Fibroblast of the conjunctiva (primary cell): ENCODE results near the gene NR1H4.
"Not testable (repeated sequence)": the region's sequence is repeated elsewhere in the genome, so short reads cannot be mapped to it uniquely, and the experiment has no call there.

Experiments
- DNase-seq: peaks from one replicate; pipeline ENCODE4 v3.0.0-alpha.2; 2010; ENCODE audit warnings: low read depth

NR1H4 gene

GRCh38 chr12:100473050-100473715, 483 bp upstream of the NR1H4 start:
- no peak for DNase-seq

GRCh38 chr12:100474617-100475016, 951 bp downstream of the NR1H4 start:
- DNase-seq: no peak

GRCh38 chr12:100476013-100476751, 2.5 kb downstream of the NR1H4 start:
- DNase-seq: no peak

GRCh38 chr12:100481021-100481420, 7.4 kb downstream of the NR1H4 start:
- no peak for DNase-seq

GRCh38 chr12:100484183-100484886, 10.7 kb downstream of the NR1H4 start:
- no peak for DNase-seq

- no peak for DNase-seq
Measured at GRCh38 chr12:100484891-100485471, 11.3 kb downstream of the NR1H4 start.

- no peak for DNase-seq
Measured at GRCh38 chr12:100485983-100486382, 12.3 kb downstream of the NR1H4 start.

GRCh38 chr12:100489251-100489820, 15.7 kb downstream of the NR1H4 start:
- no peak for DNase-seq

- DNase-seq: no peak
Measured at GRCh38 chr12:100490056-100490455, 16.4 kb downstream of the NR1H4 start.

GRCh38 chr12:100491104-100491503, 17.4 kb downstream of the NR1H4 start:
- DNase-seq: no peak

GRCh38 chr12:100493396-100494012, 19.8 kb downstream of the NR1H4 start:
- DNase-seq: no peak

GRCh38 chr12:100494026-100494425, 20.4 kb downstream of the NR1H4 start:
- DNase-seq: no peak

- DNase-seq: no peak
Measured at GRCh38 chr12:100494538-100494937, 20.9 kb downstream of the NR1H4 start.

GRCh38 chr12:100497105-100497795, 23.6 kb downstream of the NR1H4 start:
- DNase-seq: no peak

GRCh38 chr12:100498141-100498540, 24.5 kb downstream of the NR1H4 start:
- DNase-seq: no peak

GRCh38 chr12:100499416-100499815, 25.8 kb downstream of the NR1H4 start:
- DNase-seq: no peak

GRCh38 chr12:100502718-100503117, 29.1 kb downstream of the NR1H4 start:
- not testable (repeated sequence) for DNase-seq

GRCh38 chr12:100503228-100503628, 29.6 kb downstream of the NR1H4 start:
- no peak for DNase-seq

- DNase-seq: no peak
Measured at GRCh38 chr12:100504804-100505203, 31.1 kb downstream of the NR1H4 start.

- no peak for DNase-seq
Measured at GRCh38 chr12:100508751-100509150, 35.1 kb downstream of the NR1H4 start.

GRCh38 chr12:100512692-100513091, 39.0 kb downstream of the NR1H4 start:
- DNase-seq: no peak
